ENCODE measurements around the gene FMN2.

FMN2 gene

DNA sequence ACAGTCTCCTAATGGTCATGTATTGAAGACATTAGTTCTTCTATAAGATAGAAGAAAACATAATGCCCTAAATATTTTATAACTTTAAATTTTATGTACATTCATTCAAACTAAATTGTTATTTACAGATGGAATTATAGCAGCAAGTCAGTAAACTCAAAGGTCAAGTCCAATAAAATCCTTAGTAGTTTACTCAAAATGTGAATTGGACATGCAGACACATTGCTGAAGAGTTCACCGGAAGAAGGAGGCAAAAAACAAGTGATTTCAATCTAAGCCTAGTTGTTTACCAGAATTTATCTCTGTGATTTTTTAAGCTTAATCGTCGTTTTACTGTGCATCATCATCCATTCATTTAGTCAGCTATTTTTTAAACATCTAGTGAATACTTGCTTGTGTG lies 370.6 kb downstream of the FMN2 start:
- no peak for DNase-seq

DNA sequence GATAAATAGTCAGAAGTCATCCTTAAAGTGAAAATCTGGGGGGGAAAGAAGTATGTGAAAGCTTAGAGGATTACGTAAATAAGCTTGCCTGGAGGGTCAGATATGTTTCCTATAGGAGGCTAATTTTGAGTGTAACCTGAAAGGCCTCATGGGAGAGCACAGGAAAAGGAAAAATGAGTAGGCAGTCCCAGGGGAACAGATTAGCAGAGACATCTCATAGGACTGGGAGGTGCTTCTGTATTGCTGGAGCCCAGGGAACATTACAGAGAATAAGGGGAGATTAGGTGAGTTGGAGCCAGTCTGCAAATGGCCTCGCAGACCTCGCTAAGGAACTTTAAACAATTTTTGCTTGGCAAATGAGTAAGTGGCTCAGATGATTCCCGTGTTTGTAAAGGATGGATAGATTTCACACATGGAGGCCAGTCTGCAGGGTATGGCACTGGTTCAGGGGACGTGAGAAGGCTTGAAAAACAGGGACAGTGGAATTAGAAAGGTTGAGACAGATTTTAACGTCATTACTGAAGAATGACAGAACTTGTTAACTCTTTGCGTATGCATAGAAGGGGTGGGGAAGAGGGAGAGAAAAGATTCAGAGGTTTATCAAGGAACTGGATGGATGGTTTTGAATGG lies 371.2 kb downstream of the FMN2 start:
- no peak for DNase-seq

DNA sequence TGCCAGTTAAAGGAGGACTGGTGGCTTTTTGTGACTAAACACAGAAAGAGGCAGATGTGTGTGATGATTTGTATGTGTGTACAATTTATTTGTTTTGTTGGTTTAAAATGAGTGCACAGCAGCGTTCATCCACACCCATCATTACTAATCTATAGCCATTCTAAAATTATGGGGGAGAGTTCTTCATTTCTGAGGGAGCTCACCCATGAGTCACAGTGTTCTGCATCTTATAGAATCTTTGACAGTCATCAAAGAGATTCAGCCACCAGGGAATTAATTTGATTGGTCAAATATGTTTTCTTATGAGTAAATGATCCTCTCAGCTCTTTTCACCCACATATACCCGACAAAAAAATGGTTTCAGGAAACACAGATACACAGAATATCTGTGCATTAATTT lies 372.4 kb downstream of the FMN2 start:
- no peak for DNase-seq

- DNase-seq, result no peak
Observed at GRCh38 chr1:240465531-240465940, 373.9 kb downstream of the FMN2 start.

GRCh38 chr1:240466509-240466908 lies 374.8 kb downstream of the FMN2 start:
- DNase-seq, result no peak

DNA sequence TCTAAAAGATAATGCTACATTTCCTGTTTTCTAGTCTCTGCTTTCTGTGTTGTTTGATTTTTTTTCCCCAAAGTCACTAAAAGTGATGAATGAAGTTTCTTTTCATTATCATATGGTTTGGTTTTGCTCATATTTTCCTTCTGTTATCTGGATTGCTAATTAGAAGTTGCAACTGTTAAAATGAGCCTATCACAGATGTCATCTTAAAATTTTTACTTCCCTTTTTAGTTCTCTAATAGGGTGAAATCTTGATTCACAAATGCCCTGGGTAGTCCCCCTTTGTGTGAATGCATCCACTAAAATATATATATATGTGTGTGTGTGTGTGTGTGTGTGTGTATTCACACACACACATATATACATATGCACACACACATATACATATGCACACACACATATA lies 376.2 kb downstream of the FMN2 start:
- DNase-seq, result no peak

DNA sequence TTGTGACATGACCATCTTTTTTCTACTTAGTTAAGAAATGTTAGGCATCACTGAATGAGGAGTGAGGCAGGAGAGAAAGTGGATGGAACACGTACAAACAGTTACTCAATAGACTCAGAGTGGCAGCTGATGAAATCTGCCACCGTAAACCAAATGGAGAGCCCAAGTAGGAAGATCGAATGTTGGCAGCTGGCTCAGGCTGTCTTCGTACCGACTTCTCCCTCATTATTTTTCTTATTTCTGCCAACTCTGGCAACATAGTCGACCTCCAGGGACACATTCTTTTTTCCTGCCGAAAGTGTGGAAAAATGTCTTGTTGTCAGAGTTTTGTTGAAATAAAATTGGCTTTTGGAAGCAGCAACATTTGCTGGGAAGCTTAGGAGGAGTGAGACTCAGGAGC lies 377.0 kb downstream of the FMN2 start:
- DNase-seq, result no peak

DNA sequence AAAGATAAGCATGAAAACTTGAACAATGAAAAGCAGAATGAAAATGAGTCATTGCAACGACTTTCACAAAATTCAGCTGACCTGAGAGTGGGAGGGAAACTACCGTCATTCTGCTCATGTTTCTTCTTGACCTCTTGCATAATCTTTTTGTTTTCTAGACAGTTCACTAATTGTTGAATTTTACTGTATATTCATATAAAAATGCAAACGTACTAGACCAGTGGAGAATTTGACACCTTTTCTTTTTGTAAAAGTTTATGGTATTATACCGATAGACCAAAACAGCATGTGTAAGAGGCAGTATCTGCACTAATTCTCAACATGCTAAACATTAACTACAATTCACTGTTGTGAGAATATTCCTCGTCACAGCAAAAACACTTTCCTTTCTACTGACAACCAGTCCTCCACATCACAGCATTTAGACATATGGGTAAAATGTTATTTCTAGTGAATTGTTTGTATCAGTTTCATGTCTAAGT lies 382.5 kb downstream of the FMN2 start:
- DNase-seq, result no peak

DNA sequence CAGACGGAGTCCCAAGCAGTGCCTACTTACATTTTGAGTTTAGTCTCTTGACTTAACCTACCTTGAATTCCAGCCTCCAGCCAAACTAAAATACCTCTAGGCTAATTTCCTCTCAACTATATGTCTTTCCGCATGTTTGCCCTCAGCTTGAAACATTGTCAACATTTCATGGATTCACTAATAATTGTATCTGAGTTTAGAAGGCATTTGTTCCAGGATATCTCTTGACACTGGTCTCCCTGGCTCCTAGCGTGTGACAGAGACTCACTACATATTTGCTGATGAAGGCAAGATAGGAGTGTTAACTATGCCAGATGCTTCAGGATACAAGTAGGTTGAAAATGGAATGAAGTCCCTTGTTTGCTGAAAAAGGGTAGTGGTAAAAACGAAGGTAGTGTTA lies 384.1 kb downstream of the FMN2 start:
- DNase-seq, result no peak

DNA sequence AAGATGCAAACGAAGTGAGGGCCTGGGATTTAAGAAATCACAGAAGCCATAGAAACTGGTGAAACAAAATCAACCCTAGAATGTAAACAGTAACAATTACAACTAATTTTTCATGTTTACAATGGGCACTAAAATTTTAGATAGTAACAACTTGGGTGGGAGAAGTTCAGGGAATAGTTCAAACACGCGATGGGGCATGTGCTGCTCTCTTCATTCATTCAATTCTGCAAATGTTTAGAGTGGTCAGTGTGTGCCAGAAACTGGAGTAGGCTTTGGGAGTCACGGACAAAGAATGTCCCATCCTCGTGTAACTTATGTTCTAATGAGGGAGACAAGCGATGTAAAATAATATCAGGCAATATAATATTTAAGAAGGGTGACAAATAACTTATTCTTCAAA lies 386.9 kb downstream of the FMN2 start:
- no peak for DNase-seq

DNA sequence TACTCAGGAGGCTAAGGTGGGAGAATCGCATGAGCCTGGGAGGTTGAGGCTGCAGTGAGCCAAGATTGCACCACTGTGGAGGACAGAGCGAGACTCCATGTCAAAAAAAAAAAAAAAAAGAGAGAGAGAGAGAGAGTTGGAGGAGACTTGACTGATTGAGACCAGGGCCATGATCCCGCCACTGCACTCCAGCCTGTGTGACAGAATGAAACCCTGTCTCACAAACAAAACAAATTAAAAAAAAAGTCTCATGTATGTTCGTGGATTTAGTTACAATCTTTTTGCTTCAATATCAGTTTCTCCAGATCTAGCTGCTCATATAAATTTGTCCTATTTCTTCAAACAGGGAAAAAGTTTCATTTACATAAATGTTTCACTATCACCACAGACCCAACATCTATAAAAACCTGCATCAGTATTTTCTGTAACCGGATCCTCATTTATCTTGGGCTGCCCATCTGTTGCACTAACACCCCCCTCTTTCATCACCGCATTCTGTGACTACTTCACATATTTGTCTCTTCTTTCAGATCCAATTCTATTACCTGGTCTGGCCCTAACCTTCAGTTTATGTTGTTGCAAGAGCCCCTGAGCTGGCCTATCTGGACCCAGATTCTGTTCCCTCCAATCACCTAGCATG lies 393.2 kb downstream of the FMN2 start:
- no peak for DNase-seq

DNA sequence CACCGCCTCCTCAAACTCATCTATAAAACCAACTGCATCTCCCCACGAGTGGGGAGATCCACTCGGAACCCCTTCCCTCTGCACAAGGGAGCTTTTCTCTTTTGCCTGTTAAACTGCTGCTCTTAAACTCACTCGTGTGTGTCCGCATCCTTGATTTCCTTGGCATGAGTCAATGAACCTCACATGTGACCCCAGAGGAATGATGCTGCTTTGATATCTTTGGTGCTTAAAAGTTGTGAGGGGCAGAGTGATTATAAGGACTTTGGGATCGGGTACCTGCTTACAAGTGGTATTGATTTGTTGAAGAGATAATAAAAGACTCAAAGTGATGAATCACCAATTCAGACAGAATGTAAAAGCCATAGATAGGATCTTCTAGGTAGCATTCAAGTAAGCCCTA lies 394.9 kb downstream of the FMN2 start:
- no peak for DNase-seq

- no peak for DNase-seq
Observed at GRCh38 chr1:240487493-240487892, 395.8 kb downstream of the FMN2 start.

GRCh38 chr1:240491156-240491555 lies 399.5 kb downstream of the FMN2 start:
- DNase-seq, result no peak

GRCh38 chr1:240491796-240492195 lies 400.1 kb downstream of the FMN2 start:
- DNase-seq, result no peak

DNA sequence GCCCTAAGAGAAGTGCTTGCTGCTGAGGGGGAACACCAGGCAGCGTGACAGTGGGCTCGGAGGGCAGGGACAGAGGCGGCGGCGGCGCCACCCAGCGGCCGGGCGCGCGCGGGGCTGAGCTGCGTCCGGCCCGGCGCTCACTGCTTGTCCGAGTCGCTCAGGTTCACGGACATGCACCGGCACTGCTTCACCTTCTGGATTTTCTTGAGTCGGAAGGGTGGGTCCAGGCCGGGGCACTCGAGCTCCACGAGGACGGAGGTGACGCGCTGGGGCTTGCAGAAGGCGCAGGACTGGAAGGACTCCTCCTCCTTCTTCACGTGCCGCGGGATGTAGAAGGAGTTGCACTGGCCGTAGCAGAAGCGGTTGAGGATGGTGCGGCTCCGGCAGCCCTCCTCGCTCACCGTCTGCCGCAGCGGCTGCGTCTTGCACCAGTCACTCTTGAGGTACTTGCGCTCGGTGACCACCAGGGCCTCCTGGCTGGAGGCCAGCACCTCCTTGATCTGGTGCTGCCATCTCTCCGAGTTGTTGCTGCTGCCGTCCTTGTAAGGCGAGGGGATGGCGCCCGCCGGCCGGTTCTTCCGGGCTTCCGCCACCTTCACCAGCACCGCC lies 401.3 kb downstream of the FMN2 start:
- DNase-seq, result no peak

GRCh38 chr1:240495601-240496000 lies 403.9 kb downstream of the FMN2 start:
- DNase-seq, result no peak

- no peak for DNase-seq
Observed at GRCh38 chr1:240496356-240496755, 404.7 kb downstream of the FMN2 start.

- DNase-seq, result no peak
Observed at GRCh38 chr1:240496941-240497340, 405.3 kb downstream of the FMN2 start.

DNA sequence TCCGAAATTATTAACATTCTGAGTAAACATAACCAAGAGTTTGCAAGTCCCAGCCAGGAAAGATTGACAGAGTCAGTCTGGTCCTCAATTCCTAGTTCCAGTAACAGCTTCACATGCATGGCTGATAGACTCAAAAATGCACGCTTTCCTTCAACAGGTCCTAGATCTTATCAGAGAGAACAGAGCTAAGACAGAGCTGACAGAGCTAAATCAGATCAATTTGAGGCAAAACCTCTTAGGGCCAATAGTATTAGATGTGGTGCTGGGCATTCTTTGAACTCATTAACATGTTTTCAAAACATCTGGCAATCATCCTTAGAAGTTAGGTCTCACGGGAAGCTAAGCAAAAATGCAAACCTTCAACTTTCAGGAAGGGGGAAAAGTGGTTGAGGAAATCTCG lies 406.2 kb downstream of the FMN2 start:
- no peak for DNase-seq

GRCh38 chr1:240498335-240498734 lies 406.7 kb downstream of the FMN2 start:
- DNase-seq, result no peak

DNA sequence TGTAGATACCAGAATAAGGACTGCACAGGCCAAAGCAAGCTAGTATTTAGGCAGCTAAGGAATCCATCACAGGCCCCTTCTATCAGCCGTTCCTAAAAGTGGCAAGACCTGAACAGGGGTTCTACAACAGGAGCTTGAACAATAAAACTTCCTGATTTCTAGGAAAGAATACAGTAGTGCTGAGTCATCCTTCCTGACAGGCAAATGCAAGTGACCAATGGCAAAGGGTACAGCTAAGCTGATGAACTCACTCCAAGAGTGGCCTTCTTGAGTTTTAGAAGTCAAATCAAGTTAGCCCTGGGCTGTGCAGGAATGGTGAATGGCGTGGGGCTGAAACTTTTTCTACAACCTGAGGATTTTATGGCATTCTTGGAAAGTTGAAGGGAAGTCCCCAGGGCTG lies 407.3 kb downstream of the FMN2 start:
- DNase-seq, result no peak

DNA sequence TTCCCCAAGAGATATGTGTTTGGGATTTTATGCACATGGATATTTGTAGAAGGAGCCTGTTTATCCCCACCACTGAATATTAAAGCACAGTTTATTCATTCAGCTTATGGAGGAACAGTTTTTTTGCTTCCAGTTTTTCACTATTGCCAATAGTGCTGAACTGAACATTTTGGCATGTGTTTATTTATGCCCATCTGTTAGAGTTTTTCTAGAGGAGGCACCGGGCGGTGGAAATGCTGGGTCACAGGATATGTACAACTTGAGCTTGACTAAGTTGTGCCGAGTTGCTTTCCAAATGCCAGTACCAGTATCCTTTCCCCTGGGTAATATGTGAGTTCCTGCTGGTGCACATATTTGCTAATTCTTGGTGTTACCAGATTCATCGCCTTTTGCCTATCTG lies 409.0 kb downstream of the FMN2 start:
- no peak for DNase-seq

- no peak for DNase-seq
Observed at GRCh38 chr1:240501115-240501514, 409.4 kb downstream of the FMN2 start.

DNA sequence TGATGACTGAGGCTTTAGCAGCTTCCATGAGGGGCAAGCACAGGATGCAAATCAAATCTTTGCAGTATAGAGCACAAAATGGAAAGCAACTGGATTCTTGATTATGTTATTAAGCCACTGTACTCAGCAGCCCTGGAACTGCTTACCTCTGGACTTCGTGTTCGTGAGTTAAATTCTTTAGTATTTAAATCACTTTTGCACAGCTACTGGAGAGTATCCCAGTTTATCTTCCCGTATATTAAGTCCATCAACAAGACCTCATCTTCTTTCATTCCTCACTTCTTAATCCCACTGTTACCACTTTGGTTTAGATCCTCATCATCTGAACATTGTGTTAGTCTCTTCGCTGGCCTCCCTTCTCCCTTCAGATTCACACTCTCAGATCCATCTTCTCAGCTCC lies 411.4 kb downstream of the FMN2 start:
- DNase-seq, result no peak

All from NCI-H748 treated with DMSO at 0.1 percent for 48 hours (cell line).